GM19324 (cell line): ENCODE data around the gene SLC6A19.

Experiments
- ATAC-seq: cut with Tn5 transposase; IDR thresholded peaks from one replicate; pipeline ENCODE4 v1.9.1; 2021; ENCODE audit warnings: mild to moderate bottlenecking, moderate library complexity; ENCODE audit not compliant: unreplicated experiment, low FRiP score

SLC6A19 gene

DNA sequence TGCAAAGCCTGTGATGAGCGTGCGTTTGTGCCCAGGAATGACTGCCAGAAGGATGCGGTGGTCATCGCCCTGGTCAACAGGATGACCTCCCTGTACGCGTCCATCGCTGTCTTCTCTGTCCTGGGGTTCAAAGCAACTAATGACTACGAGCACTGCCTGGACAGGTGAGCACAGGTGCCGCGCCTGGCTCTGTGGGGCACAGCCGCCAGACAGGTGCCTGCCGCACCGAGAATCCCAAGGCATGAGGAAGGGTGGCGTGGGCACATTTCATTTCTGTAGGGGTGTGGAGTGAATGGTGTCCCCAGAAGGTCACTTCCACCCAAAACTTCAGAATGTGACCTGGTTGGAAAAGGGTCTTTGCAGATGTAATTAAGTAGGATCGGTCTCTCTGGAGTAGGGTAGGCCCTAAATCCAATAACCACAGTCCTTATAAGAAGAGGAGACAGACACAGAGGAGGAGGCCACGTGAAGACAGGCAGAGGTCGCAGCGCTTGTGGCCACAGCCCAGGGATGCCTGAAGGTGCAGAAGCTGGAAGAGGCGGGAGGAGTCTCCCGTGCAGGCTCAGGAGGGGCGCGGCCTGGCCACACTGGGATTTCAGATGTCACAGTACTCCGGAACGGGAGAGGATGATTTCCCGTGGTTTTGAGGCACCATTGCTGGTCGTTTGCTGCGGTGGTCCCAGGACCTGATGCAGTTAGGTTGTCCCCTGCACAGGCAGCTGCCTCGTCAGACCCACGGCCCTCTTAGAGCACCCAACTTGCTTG, 39.3 kb downstream of the SLC6A19 start:
- no peak for ATAC-seq

DNA sequence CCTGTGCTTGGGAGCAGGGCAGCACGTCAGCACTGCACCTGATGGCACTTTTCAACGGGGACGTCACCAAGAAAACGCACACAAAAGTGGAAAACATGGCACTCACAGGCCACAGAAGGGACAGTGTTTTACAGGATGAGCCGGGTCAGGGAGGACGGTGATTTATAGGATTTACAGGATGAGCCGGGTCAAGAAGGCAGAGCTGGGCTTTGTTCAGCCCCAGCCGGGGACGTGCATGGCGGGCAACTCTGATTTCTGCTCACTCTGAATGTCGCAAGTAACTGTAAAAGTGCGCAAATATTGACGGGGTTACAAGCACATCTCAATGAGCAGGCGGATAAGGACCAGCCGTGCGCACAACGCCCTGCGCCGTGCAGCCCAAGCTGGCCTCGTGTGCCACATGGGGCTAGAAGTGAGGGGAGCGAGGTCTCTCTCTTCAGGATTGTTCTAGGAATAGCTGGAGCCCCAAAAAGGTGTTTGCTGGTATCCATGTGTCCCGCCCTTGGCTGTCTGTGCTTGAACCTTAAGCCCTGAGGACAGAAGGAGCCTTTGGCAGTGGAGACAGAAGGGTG, 40.2 kb downstream of the SLC6A19 start:
- no peak for ATAC-seq

DNA sequence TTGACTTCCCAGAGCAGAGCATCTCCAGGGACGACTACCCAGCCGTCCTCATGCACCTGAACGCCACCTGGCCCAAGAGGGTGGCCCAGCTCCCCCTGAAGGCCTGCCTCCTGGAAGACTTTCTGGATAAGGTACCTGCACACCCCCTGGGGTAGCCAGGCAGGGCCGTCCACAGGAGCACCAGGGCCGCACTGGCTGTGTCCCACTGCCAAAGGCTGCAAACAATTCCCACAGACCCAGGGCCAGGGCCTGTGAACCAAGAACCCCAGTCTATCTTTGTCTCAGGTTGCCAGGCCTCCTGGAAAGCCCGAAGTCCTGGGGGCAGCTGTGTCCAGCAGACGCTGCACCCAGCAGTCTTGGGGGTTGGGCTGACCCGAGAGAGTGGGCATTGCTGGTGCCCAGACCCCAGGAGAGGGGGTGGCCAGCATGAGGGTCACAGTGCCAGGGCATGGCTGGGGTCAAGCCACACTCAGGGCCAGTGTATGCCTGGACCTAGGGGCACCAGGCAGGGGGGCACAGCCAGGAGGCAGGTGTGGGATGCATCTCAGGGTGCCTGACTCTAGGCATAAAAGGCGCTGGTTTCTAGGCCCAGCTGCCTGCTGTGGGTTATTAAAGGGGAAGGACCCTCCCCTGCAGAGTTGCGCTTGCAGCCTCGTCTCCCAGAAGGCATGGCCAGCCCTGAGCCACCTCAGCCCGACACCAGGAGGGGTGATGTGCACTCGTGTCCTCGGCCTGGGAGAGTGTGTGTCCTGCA, 41.5 kb downstream of the SLC6A19 start:
- no peak for ATAC-seq

DNA sequence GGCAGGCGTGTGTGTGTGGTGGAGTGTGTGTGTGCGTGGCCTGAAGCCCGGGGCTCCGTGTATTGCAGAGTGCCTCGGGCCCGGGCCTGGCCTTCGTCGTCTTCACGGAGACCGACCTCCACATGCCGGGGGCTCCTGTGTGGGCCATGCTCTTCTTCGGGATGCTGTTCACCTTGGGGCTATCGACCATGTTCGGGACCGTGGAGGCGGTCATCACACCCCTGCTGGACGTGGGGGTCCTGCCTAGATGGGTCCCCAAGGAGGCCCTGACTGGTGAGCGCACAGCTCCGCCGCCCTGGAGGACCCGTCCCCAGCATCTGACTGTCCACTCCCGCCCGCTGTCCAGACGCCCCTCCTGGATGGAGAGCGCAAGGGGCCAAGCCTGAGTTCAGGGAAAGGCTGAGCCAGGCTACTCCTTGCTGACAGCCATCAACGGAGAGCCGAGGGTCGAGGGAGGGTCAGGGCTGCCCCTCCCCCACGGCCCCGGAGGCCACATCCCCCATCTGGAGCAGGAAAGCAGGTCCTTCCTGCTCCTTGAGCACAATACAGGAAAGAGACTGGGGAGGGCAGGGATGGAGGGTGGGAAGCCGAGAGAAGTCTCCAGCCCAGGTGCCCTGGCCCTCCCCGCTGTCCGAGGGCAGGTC, 42.2 kb downstream of the SLC6A19 start:
- no peak for ATAC-seq

DNA sequence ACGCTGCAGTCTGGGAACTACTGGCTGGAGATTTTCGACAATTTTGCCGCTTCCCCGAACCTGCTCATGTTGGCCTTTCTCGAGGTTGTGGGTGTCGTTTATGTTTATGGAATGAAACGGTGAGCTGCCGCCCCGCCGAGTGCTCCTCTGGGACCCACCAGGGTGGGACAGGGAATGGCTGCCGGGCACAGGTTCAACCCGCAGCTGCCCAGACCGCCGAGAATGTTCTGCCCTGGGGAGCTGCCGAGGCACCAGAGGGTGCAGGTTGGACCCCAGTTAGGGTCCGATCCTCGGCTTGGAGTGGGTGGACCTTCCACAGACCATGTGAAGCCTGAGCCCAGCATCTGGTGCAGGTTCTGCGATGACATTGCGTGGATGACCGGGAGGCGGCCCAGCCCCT, 42.9 kb downstream of the SLC6A19 start:
- ATAC-seq, result no peak

DNA sequence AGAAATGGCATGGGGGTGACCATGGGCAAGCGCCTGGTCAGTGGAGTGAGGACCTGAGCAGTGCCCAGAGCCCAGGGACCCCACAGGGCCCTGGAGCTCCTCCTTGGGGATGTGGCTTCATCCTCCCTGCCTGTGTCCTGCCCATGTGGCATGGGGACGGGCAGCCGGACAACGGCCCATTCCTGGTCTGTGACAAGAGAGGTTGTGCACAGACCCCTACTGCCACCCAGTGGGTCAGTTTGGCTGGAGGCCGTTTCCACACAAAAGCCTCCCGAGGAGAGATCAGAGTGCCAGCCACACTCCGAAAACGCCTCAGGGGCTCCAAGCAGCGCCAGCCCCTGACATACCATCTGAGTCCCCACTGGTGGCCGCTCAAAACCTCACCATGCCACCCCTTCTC, 43.6 kb downstream of the SLC6A19 start:
- ATAC-seq, result no peak

DNA sequence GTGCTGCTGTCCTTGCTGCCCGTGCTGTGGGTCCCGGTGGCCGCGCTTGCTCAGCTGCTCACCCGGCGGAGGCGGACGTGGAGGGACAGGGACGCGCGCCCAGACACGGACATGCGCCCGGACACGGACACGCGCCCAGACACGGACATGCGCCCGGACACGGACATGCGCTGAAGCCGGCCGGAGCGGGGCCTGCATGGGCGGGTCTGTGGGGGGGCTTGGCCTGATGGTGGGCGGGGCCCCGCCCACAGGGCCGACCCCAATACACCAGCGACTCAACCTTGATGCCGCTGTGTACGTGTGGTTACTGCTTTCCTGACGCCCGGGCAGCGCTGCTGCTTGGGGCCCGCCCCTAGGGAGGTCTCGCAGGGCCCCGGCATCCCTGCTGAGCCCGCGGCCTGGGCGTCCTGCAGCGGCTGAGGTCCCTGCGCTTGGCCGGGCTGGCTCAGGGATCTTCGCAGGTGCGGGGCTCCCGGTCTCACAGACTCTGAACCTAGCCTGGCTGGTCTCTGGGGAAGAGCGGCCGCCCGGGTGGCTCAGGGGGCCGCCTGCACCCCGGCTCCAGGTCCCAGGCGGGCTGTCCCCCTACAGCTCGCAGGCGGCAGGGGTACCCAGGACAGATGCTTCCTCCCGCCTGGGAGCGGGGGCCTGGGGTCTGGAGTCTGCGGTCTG, 44.6 kb downstream of the SLC6A19 start:
- ATAC-seq, result no peak

DNA sequence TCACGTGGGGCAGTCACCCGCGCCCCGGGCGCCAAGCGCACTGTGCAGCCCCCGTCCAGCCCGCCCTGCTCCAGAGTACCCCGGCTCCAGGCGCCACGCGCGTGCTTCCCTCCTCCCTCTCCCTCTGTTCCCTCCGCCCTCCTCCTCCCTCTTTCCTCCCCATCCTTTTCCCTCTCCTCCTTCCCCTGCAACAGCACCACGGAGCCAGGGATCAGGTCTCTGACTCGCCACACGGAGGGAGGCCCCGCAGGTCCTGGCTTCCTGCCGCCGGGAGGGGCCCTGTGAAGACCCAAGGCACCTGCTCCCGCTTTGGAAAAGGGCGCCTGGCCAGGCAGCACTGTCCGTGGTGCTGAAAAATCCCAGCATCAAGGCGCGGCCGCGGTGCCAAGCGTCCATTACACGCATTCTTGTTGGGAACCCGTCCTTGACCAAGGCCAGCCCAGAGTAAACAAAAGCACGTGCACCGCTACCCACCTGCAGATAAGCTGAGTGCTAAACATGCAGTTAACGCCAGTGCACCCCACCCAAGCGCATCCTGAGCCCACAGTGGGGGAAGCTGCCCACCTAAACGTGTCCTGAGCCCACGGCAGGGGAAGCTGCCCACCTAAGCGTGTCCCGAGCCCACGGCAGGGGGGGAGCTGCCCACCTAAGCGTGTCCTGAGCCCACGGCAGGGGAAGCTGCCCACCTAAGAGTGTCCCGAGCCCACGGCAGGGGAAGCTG, 45.5 kb downstream of the SLC6A19 start:
- ATAC-seq, result no peak

DNA sequence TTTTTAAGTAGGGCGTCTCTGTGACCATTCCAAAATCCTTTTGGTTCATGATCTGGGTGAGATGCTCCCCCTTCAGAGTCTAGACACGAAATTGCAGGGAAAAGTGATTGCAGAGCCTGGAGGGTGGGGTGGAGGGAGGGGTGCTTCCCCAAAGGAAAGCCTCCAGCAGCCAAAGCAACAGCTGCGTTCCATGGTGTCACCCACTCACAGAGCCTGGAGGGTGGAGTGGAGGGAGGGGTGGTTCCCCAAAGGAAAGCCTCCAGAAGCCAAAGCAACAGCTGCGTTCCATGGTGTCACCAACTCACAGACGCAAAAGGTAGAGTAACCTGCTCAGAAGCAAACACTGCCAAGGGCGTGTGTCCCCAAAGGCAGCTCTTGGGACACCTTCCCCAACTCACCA, 46.4 kb downstream of the SLC6A19 start:
- no peak for ATAC-seq

DNA sequence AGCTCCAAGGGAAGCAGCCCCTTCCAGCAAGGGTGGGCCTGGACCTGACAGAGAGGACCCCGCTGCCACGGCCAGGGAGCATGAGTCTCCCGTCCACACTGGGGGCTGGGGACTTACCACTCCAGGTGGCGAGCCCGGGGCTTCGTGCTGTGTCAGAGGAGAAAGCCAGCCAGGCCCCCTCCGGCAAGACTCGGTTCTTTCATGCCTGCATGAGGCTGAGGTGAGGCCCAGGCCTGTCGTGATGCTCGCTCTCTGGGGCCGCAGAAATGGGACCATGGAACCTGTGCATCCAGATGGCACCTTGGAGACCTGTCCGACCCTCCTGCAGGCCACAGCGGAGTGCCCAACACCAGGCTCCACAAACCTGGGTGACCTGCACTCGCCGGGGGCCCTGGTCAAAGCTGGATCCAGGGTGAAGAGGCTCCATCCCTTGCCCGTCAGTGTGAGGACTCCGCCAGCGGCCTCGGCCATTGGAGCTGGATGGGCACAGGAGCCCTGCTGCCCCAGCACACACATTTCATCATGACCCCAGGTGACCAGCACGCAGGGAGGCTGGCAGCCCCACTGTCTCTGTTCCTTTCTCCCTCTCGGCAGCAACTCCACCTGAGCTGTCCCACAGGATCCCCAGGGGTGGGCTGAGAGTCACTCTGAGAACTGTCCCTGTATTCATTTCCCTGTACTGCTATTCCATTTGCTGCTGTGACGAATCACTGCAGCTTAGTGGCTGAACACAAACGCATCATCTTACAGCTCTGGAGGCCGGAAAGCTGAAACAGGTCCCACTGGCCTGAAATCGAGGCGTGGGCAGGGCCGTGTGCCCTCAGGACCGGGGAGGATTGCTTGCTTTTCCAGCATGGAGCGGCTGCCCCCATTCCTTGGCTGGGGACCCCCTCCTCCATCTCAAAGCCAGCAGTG, 48.2 kb downstream of the SLC6A19 start:
- no peak for ATAC-seq

DNA sequence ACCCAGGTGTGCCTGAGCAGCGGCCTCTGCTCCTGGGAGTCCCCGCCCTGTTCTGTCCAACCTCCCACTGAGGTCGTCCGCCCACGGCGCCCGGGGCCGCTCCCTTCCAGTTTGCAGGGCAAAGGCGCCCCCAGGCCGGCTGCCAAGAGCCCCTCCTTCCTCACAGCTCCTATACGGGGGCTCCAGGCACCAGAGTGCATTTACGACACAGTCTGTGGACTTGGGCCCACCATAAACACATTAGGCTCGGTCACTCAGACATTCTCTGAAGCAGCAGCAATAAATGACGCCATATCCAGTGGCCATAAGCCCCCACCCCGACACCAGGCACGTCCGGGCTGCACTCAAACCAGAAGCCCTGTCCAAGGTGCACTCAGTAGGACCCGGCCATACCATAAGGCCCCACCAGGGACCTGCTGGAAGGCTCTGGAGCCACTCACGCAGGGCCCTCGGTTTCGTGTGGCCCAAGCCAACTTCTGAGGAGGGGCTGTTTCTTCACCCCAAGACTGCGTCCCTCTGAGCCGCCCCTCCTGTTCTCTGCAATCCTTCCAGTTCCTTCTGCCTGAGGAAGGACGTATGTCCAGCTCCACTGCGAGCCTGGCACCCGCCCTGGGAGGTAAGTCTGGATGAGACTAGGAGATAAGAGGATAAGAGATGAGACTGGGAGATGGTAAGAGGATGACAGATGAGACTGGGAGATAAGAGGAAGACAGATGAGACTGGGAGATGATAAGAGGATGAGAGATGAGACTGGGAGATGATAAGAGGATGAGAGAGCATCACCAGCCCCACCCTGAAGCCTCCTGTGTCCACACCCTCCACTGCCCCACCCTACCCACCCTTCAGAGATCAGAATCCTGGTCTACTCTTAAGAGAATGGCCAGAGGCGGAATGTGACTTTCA, 50.5 kb downstream of the SLC6A19 start:
- ATAC-seq, result no peak

DNA sequence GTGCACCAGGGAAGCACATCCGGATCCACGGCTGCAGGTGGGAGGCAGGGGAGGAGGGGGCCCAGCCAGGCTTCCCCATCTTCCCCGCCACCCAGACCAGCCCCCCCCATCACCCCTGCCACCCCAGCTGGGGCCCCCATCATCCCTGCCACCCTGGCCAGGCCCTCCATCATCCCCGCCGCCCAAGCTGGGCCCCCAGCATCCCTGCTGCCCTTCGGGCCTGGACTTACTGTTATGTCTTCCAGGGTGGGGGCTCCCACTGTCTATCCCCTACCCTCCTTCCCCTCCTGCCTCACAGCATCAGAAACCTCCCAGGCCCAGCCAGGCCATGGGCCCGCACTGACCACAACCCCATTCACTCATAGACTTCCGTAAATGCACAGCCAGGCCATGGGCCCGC, 51.3 kb downstream of the SLC6A19 start:
- no peak for ATAC-seq

DNA sequence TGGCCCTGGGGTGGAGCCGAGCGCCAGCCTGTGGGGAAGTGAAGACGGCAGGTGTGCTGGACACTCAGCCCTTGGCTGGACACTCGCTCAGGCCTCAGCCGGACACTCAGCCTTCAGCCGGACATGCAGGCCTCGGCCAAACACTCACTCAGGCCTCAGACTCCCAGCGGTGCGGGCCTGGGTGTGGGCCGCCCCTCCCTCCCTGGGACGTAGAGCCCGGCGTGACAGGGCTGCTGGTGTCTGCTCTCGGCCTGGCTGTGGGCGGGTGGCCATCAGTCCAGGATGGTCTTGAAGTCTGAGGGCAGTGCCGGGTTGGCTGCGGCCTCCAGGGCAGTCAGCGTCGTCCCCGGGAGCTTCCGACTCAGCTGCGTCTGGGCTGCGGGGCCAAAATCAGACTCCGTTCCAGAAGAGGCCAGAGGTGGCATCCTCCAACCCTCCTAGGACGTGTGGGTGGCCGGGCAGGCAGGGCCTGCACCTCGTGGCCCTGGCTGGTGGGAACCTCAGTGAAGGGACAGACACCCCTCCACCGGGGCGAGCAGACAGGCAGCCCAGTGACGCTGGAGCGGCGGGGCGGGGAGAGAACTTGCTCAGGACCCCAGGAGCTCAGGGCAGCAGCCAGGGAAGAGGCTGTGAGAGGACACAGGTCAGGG, 52.2 kb downstream of the SLC6A19 start:
- ATAC-seq, result no peak

DNA sequence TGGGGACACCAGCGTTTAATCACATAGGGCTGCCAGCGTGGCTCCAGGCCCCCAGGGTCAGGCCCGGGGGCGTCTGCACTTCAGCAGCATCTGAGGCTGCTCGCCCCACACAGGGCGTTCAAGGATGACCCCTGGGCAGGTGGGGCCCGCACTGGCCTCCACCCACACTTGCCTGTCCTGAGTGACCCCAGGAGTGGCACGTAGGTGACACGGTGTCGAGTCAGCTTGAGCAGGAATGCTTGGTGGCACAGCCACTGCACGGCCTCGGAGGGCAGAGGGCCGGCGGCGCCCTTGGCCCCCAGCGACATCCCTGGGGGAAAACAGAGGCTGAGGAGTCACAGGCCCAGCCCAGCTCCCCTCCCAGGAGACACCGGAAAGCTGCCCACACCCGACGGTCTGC, 52.8 kb downstream of the SLC6A19 start:
- ATAC-seq, result no peak

DNA sequence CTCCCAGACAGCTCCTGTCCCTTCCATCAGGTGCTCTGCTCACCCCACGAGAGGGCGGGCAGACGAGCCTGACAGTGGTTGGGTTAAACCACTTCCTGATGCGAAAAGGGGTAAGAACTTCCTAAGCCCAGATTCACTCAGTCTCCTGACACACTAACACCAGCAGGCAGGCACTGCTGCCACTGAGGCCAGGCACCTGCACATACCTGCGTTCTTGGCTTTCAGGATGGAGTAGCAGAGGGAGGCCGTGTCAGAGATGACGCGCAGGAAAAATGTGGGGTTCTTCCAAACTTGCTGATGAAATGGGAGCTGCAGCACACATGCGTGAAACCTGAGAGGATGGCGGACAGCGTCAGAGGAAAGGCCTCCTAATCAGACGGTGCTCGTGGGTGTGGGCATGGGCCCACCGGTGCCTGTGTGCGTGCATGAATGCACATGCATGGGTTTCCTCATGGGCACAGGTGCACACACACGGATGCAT, 53.7 kb downstream of the SLC6A19 start:
- ATAC-seq, result no peak

DNA sequence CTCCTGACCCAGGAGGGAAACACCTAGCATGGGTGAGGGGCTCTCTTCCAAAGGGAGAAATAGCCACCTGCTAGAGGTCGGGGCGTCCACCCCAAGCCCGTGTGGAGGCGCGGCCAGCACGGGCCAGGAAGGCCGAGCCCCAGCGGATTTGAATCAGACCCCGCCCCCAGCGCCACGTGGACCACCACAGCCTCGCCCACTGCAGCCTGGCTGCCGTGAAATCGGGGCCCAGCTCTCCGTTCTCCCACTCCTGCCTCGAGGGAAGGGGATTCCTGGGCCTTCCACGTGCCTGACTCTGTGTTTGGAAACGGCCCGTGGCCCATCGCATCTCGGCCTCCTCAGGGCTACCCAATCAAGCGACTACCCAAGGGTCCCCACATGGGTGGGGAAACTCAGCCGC, 55.4 kb downstream of the SLC6A19 start:
- ATAC-seq, result no peak

DNA sequence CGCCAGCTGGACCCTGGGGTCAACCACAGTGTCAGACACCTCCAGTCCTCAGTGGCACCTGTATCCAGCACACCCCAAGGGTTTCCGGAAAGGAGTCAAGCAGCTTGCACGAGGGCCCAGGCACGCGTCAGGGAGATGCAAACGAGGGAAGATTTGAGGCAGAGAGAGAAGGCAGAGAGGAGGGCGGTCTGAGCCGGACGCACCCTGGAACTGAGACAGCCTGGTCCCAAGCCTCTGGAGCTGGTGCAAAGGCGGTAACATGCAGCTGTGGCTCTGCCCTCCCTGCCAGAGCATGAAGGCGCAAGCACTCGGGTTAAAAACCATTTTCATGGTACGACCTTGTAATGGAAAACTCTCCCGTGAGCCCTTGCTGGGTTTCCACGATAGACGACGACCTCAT, 56.0 kb downstream of the SLC6A19 start:
- ATAC-seq, result no peak
